Neuronal stem cell (in vitro differentiated cells): ENCODE results near the gene C4orf36.
"Not testable (repeated sequence)": the region's sequence is repeated elsewhere in the genome, so short reads cannot be mapped to it uniquely, and the experiment has no call there.

Source experiments
- DNase-seq: peaks from one replicate; pipeline ENCODE4 v3.0.0-alpha.2; 2013; ENCODE audit warnings: low spot score
- H2AFZ ChIP-seq: one replicate; pipeline ENCODE4 v1.6.1; 2013; ENCODE audit warnings: mild to moderate bottlenecking, low read length, inconsistent platforms
- H2AK5ac ChIP-seq: 2 replicates; pipeline ENCODE4 v1.6.1; 2013; ENCODE audit warnings: low read depth, mild to moderate bottlenecking, inconsistent platforms, low read length, moderate library complexity, mixed read lengths
- H2BK120ac ChIP-seq: 2 replicates; pipeline ENCODE4 v1.6.1; 2013; ENCODE audit warnings: low read depth, mild to moderate bottlenecking, inconsistent platforms, low read length, moderate library complexity, mixed read lengths
- H2BK12ac ChIP-seq: one replicate; pipeline ENCODE4 v1.6.1; 2013; ENCODE audit warnings: low read length, inconsistent platforms
- H2BK15ac ChIP-seq: 2 replicates; pipeline ENCODE4 v1.6.1; 2013; ENCODE audit warnings: mild to moderate bottlenecking, low read length, inconsistent platforms, mixed read lengths
- H2BK5ac ChIP-seq: one replicate; pipeline ENCODE4 v1.6.1; 2013; ENCODE audit warnings: inconsistent platforms, mild to moderate bottlenecking, low read length, moderate library complexity
- H3K14ac ChIP-seq: one replicate; pipeline ENCODE4 v1.6.1; 2013; ENCODE audit warnings: low read length, inconsistent platforms
- H3K18ac ChIP-seq: 2 replicates; pipeline ENCODE4 v1.6.1; 2013; ENCODE audit warnings: low read length, inconsistent platforms
- H3K23ac ChIP-seq: 2 replicates; pipeline ENCODE4 v1.6.1; 2013; ENCODE audit warnings: low read depth, mild to moderate bottlenecking, mixed read lengths, low read length, inconsistent platforms; ENCODE audit not compliant: poor library complexity
- H3K27ac ChIP-seq: replicated peaks from 3 replicates; pipeline ENCODE4 v1.5.1; 2013; ENCODE audit warnings: low read length, inconsistent platforms
- H3K27me3 ChIP-seq, 3 experiments: 2 replicates each; pipeline ENCODE4 v1.6.1; 2013; ENCODE audit warnings: low read length in 3 of 3, mild to moderate bottlenecking in 2 of 3, inconsistent platforms in 1 of 3, low read depth in 1 of 3, mixed read lengths in 1 of 3, moderate library complexity in 1 of 3; ENCODE audit not compliant: control insufficient read depth in 3 of 3, insufficient read depth in 3 of 3
- H3K36me3 ChIP-seq, 2 donors: replicated peaks in 1 of 2; 2 replicates each; pipeline ENCODE4 v1.6.1; 2013; ENCODE audit warnings: low read length in 2 of 2; ENCODE audit not compliant: control insufficient read depth in 2 of 2, insufficient read depth in 2 of 2
- H3K4ac ChIP-seq: 2 replicates; pipeline ENCODE4 v1.6.1; 2013; ENCODE audit warnings: inconsistent platforms, mild to moderate bottlenecking, low read length, moderate library complexity
- H3K4me1 ChIP-seq, 2 donors: 1 replicate in 1 of 2; 2 replicates in 1 of 2; pipeline ENCODE4 v1.6.1; 2013; ENCODE audit warnings: low read length in 2 of 2, low read depth in 1 of 2; ENCODE audit not compliant: control insufficient read depth in 2 of 2, insufficient read depth in 1 of 2
- H3K4me2 ChIP-seq: one replicate; pipeline ENCODE4 v1.6.1; 2013; ENCODE audit warnings: mild to moderate bottlenecking, low read length, inconsistent platforms; ENCODE audit not compliant: insufficient read depth, poor library complexity, severe bottlenecking
- H3K4me3 ChIP-seq, 2 donors: 2 replicates each; pipeline ENCODE4 v1.5.1; 2013; ENCODE audit warnings: low read length in 2 of 2, mild to moderate bottlenecking in 2 of 2, inconsistent platforms in 1 of 2, moderate library complexity in 1 of 2
- H3K79me1 ChIP-seq: one replicate; pipeline ENCODE4 v1.6.1; 2013; ENCODE audit warnings: low read depth, mild to moderate bottlenecking, inconsistent platforms, low read length, moderate library complexity
- H3K9ac ChIP-seq: one replicate; pipeline ENCODE4 v1.6.1; 2013; ENCODE audit warnings: mild to moderate bottlenecking, low read depth, low read length, inconsistent platforms; ENCODE audit not compliant: poor library complexity
- H3K9me3 ChIP-seq, 2 donors: replicated peaks in 1 of 2; 2 replicates each; pipeline versions ENCODE3 to v1.6.1; 2013; ENCODE audit warnings: low read length in 2 of 2, mild to moderate bottlenecking in 2 of 2, inconsistent platforms in 1 of 2, low read depth in 1 of 2, mixed read lengths in 1 of 2, moderate library complexity in 1 of 2; ENCODE audit not compliant: control insufficient read depth in 2 of 2, insufficient read depth in 1 of 2
- H4K8ac ChIP-seq: one replicate; pipeline ENCODE4 v1.6.1; 2013; ENCODE audit warnings: low read depth, mild to moderate bottlenecking, inconsistent platforms, low read length, moderate library complexity
- H4K91ac ChIP-seq: one replicate; pipeline ENCODE4 v1.6.1; 2013; ENCODE audit warnings: low read length, low read depth, mild to moderate bottlenecking, inconsistent platforms; ENCODE audit not compliant: poor library complexity
- WGBS, 2 donors: extraction: QIAGEN DNeasy Blood & Tissue Kit; methylation state at CpG; one replicate each; pipeline ENCODE4 v1.1.7; 2013; ENCODE audit warnings: missing lambda C conversion rate in 2 of 2, mixed read lengths in 1 of 2; ENCODE audit not compliant: insufficient read length in 2 of 2, insufficient replicate concordance in 1 of 2; ENCODE audit errors: extremely low coverage in 2 of 2; 5-methylcytosine and 5-hydroxymethylcytosine counted together

The C4orf36 gene

GRCh38 chr4:86879641-86880040 lies 12.6 kb downstream of the C4orf36 start:
- H3K18ac ChIP-seq: no peak overlapping the region
- H3K4me1 ChIP-seq: no peaks in the 10 kb centered on the region
- no peak overlapping the region for H4K8ac ChIP-seq
- H3K27me3 ChIP-seq: no peaks in the 10 kb centered on the region
- H3K23ac ChIP-seq: no peak overlapping the region
- no peak overlapping the region for H2AFZ ChIP-seq
- peaks cover 1 to 15% of the 10 kb centered on the region in 2 donors for H3K9me3 ChIP-seq
- no peak for DNase-seq
- no peak overlapping the region for H2BK120ac ChIP-seq
- no peak overlapping the region for H2BK5ac ChIP-seq
- no peak overlapping the region for H4K91ac ChIP-seq
- H2BK15ac ChIP-seq: no peak overlapping the region
- WGBS, 2 donors: no CpG with 5 or more reads among the region's 1 CpG
- no peaks in the 10 kb centered on the region for H3K36me3 ChIP-seq
- no peak overlapping the region for H3K14ac ChIP-seq
- H2AK5ac ChIP-seq: no peak overlapping the region
- no peak overlapping the region for H3K27ac ChIP-seq
- no peak overlapping the region for H3K4me2 ChIP-seq
- no peak overlapping the region for H2BK12ac ChIP-seq
- H3K9ac ChIP-seq: no peak overlapping the region
- no peak overlapping the region for H3K4me3 ChIP-seq
- no peak overlapping the region for H3K4ac ChIP-seq
- no peaks in the 10 kb centered on the region for H3K79me1 ChIP-seq

- Histone ChIP-seq H3K27ac (no peak overlapping the region), H2AK5ac (no peak overlapping the region), H2BK5ac (no peak overlapping the region), H3K9ac (no peak overlapping the region), H3K36me3 (no peaks in the 10 kb centered on the region), H3K14ac (no peak overlapping the region), H2BK15ac (no peak overlapping the region), H3K23ac (no peak overlapping the region), H2BK12ac (no peak overlapping the region), H2AFZ (no peak overlapping the region), H3K4me2 (no peak overlapping the region), H4K91ac (no peak overlapping the region), H3K4me3 (no peak overlapping the region), H3K4me1 (no peaks in the 10 kb centered on the region), H4K8ac (no peak overlapping the region), H3K18ac (no peak overlapping the region), H3K27me3 (no peaks in the 10 kb centered on the region), H2BK120ac (no peak overlapping the region), H3K79me1 (no peaks in the 10 kb centered on the region), H3K4ac (no peak overlapping the region), H3K9me3 (peaks cover 1 to 15% of the 10 kb centered on the region in 2 donors)
- DNase-seq: no peak
- no CpG with 5 or more reads among the region's 2 CpGs for WGBS, 2 donors
Observed at GRCh38 chr4:86878640-86879039, 13.6 kb downstream of the C4orf36 start.

- Histone ChIP-seq H3K23ac (no peak overlapping the region), H3K9me3 (peaks cover 1 to 15% of the 10 kb centered on the region in 2 donors), H4K8ac (no peak overlapping the region), H3K9ac (no peak overlapping the region), H3K27ac (no peak overlapping the region), H2BK120ac (no peak overlapping the region), H3K36me3 (no peaks in the 10 kb centered on the region), H3K79me1 (no peaks in the 10 kb centered on the region), H3K4me2 (no peak overlapping the region), H4K91ac (no peak overlapping the region), H2BK15ac (no peak overlapping the region), H2AFZ (no peak overlapping the region), H3K14ac (no peak overlapping the region), H3K4me3 (no peak overlapping the region), H3K4me1 (no peaks in the 10 kb centered on the region), H2AK5ac (no peak overlapping the region), H3K4ac (no peak overlapping the region), H2BK12ac (no peak overlapping the region), H3K27me3 (no peaks in the 10 kb centered on the region), H3K18ac (no peak overlapping the region), H2BK5ac (no peak overlapping the region)
- no peak for DNase-seq
- WGBS, 2 donors: no CpG with 5 or more reads among the region's 4 CpGs
Observed at GRCh38 chr4:86876894-86877685, 15.1 kb downstream of the C4orf36 start.

GRCh38 chr4:86875436-86875835 lies 16.8 kb downstream of the C4orf36 start:
- no CpG with 5 or more reads among the region's 4 CpGs for WGBS, 2 donors
- not testable (repeated sequence) for H3K4me3 ChIP-seq, H4K91ac ChIP-seq, H3K9ac ChIP-seq, H2BK120ac ChIP-seq, H3K14ac ChIP-seq, H2BK5ac ChIP-seq, H2AFZ ChIP-seq, H3K18ac ChIP-seq, H3K79me1 ChIP-seq, H2AK5ac ChIP-seq, H4K8ac ChIP-seq, H2BK15ac ChIP-seq, H3K36me3 ChIP-seq, H3K27me3 ChIP-seq, H3K4me1 ChIP-seq, H2BK12ac ChIP-seq, H3K27ac ChIP-seq, H3K4ac ChIP-seq, H3K4me2 ChIP-seq, H3K23ac ChIP-seq, DNase-seq
- H3K9me3 ChIP-seq: peaks cover 1 to 13% of the 10 kb centered on the region in 2 donors
